Smooth muscle cell (in vitro differentiated cells): ENCODE results near the gene C15orf39. TPM values are rescaled to one million over a fixed set of nuclear protein-coding genes. Genes with fewer than 3 reads are reported as not detected.

ENCODE experiments used
- DNase-seq: peaks from one replicate; lab custom pipeline; 2025; ENCODE audit not compliant: unreplicated experiment; lab: John Stamatoyannopoulos, UW
- H2AFZ ChIP-seq: fragments of 200-600 bp; sonication (generic); 2 replicates; pipeline ENCODE4 v1.6.0; 2016; ENCODE audit warnings: antibody characterized with exemption, low read depth, mild to moderate bottlenecking
- H3F3A ChIP-seq: fragments of 200-600 bp; sonication (generic); 2 replicates; pipeline ENCODE4 v1.6.0; 2017; ENCODE audit warnings: antibody characterized with exemption, low read depth
- H3K27ac ChIP-seq: fragments of 200-600 bp; sonication (generic); 2 replicates; pipeline ENCODE4 v1.5.1; 2016; ENCODE audit warnings: low read depth, mild to moderate bottlenecking
- H3K27me3 ChIP-seq: fragments of 200-600 bp; sonication (generic); 2 replicates; pipeline ENCODE4 v1.6.1; 2016; ENCODE audit warnings: low read depth, mild to moderate bottlenecking
- H3K36me3 ChIP-seq: fragments of 200-600 bp; sonication (generic); 2 replicates; pipeline ENCODE4 v1.5.1; 2016; ENCODE audit warnings: low read depth
- H3K4me1 ChIP-seq: fragments of 200-600 bp; sonication (generic); 2 replicates; pipeline ENCODE4 v1.5.1; 2016; ENCODE audit warnings: low read depth
- H3K4me2 ChIP-seq: fragments of 200-600 bp; sonication (generic); 2 replicates; pipeline ENCODE4 v1.6.0; 2016; ENCODE audit warnings: mild to moderate bottlenecking
- H3K4me3 ChIP-seq: fragments of 200-600 bp; sonication (generic); 2 replicates; pipeline ENCODE4 v1.5.1; 2016; ENCODE audit warnings: mild to moderate bottlenecking
- H3K79me2 ChIP-seq: fragments of 200-600 bp; sonication (generic); 2 replicates; pipeline ENCODE4 v1.6.0; 2016; ENCODE audit warnings: low read depth, mild to moderate bottlenecking
- H3K9ac ChIP-seq: fragments of 200-600 bp; sonication (generic); 2 replicates; pipeline ENCODE4 v1.6.0; 2016; ENCODE audit warnings: low read depth
- H3K9me3 ChIP-seq: fragments of 200-600 bp; sonication (generic); replicated peaks from 2 replicates; pipeline ENCODE4 v1.5.1; 2016; ENCODE audit warnings: low read depth
- H4K20me1 ChIP-seq: fragments of 200-600 bp; sonication (generic); 2 replicates; pipeline ENCODE4 v1.6.0; 2016; ENCODE audit warnings: low read depth
- WGBS: methylation state at CpG from one replicate; pipeline ENCODE4 v1.1.7; 2016; ENCODE audit warnings: low lambda C conversion rate; 5-methylcytosine and 5-hydroxymethylcytosine counted together
- polyA plus RNA-seq: library from polyadenylated mRNA; unstranded; fragments of >200 nt; fragmentation: Nextera tagmentation; extraction: Ambion mirVana; gene quantifications from 2 replicates; pipeline ENCODE4 v1.2.1, GENCODE V29; 2016
- total RNA-seq: library from RNA; depleted of rRNA; stranded (reverse); fragments of >200 nt; gene quantifications from 2 replicates; pipeline ENCODE4 v1.2.3, GENCODE V29; 2014
- TF ChIP-seq, protein P1 (sequence below): fragments of 200-600 bp; sonication (generic); IDR thresholded peaks from 2 replicates; pipeline ENCODE4 v1.5.1; 2017; ENCODE audit warnings: borderline replicate concordance, mild to moderate bottlenecking, antibody characterized with exemption; ENCODE audit not compliant: insufficient read depth, poor library complexity, severe bottlenecking

C15orf39 gene
- total and polyA plus RNA-seq, 2 experiments from 2014 or later = 8.4 to 9.3 TPM

DNA sequence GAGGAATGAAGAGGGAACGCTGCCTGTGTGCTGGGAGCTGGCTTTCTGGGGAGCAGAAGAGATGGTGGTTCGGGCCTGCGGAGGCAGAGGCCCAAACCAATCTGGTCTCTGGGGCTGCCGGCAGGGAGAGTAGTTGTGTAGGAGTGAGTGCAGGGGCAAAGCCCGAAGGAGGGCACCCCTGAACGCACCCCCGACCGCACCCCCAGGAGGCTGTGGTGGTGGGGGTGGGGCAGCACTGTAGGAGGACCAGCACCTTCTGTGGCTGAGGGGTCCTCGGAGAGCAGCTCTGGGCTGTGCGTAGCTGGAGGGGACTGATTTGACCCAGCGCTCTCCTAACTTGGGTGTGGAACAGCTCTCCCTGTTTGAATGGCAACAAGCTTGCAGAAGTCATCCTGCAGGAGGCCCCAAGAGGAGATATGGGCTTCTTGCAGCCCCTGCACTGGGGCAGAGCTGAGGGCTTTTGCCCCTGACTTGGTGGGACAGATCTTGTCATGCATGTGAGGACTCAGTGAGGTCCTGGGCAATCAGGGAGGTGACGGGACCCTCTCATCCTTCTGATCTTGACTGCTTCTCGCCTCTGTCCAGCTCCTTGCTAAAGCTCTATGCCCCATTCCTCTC lies 26.1 kb downstream of the C15orf39 start:
- Histone ChIP-seq H3K27ac (no peak overlapping the region), H3K27me3 (peaks cover 7% of the 10 kb centered on the region), H3K4me2 (no peak overlapping the region), H3K9ac (no peak overlapping the region), H2AFZ (no peak overlapping the region), H4K20me1 (no peaks in the 10 kb centered on the region), H3K79me2 (no peaks in the 10 kb centered on the region), H3F3A (no peaks in the 10 kb centered on the region), H3K36me3 (no peaks in the 10 kb centered on the region), H3K4me3 (no peak overlapping the region), H3K9me3 (no peaks in the 10 kb centered on the region), H3K4me1 (no peaks in the 10 kb centered on the region)
- WGBS = 90% methylated on average over 8 of the region's 13 CpGs
- TF ChIP-seq, protein P1, sequence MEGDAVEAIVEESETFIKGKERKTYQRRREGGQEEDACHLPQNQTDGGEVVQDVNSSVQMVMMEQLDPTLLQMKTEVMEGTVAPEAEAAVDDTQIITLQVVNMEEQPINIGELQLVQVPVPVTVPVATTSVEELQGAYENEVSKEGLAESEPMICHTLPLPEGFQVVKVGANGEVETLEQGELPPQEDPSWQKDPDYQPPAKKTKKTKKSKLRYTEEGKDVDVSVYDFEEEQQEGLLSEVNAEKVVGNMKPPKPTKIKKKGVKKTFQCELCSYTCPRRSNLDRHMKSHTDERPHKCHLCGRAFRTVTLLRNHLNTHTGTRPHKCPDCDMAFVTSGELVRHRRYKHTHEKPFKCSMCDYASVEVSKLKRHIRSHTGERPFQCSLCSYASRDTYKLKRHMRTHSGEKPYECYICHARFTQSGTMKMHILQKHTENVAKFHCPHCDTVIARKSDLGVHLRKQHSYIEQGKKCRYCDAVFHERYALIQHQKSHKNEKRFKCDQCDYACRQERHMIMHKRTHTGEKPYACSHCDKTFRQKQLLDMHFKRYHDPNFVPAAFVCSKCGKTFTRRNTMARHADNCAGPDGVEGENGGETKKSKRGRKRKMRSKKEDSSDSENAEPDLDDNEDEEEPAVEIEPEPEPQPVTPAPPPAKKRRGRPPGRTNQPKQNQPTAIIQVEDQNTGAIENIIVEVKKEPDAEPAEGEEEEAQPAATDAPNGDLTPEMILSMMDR = no peak
- DNase-seq = no peak

DNA sequence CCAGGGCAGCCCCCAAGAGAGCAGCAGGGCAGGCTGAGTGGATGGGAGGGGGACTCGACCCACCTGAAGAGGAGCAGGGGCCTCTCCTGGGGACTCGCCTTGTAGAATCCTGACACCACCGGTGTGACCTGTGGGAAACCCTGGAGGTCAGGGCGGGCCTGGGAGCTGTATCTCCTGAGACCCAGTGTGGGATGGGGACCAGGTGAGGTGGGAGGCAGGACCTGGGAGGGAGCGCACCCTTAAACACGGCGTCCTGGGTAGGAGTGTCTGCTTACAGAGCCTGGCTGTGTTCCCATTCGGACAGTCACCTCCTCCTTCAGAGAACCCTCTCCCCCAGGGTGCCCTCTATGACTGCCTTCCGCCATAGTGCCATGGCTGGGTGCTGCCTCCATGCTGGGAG lies 27.1 kb downstream of the C15orf39 start:
- Histone ChIP-seq H3K4me2 (no peak overlapping the region), H3K4me1 (no peaks in the 10 kb centered on the region), H3F3A (no peaks in the 10 kb centered on the region), H3K9me3 (no peaks in the 10 kb centered on the region), H3K4me3 (no peak overlapping the region), H2AFZ (no peak overlapping the region), H4K20me1 (no peaks in the 10 kb centered on the region), H3K79me2 (no peaks in the 10 kb centered on the region), H3K36me3 (no peaks in the 10 kb centered on the region), H3K27ac (no peak overlapping the region), H3K9ac (no peak overlapping the region), H3K27me3 (peaks cover 12% of the 10 kb centered on the region)
- no peak for DNase-seq
- 92% methylated on average over 9 of the region's 9 CpGs for WGBS
- TF ChIP-seq, protein P1 = no peak

DNA sequence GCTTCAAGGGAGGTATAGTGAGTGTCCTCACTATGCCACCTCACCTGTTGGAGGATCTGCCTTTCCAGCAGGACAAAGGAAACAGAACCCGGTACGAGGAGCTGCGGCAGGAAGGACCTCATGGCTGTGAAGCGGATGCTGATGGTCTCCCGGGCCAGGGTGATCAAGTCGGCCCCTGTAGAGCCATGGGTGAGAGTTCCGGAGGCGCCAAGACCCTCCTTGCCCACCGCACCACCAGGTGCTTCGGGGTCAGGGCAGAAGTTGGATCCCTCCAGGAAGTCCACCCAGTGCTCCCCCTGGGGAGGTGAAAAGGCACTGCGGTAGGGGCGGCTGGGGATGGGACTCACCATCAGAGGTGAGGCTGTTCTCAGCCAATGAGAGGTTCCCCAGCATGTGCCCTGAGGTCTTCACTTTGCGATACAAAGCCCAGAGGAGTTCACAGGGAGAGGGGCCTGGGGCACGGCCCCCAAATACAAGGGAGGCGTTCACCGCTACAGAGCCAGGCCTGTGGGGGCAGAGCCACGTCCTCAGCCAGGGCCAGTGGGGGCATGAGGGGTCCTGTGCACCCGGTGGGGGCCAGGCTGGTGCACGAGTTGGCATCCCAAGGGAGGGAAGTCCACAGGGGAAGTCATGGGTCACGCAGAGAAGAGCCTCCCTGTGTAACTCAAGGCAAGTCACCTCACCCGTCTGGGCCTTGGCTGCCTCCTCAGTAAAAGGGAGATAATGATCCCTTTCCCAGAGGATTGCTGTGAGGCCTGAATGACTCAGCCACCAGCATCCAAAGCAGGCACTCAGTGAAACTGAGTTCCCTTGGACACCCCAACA lies 27.7 kb downstream of the C15orf39 start:
- no peak overlapping the region for H3K9ac ChIP-seq
- H3K9me3 ChIP-seq = no peaks in the 10 kb centered on the region
- H3K27ac ChIP-seq = no peak overlapping the region
- H3K27me3 ChIP-seq = peaks cover 8% of the 10 kb centered on the region
- TF ChIP-seq, protein P1 = no peak
- H3K36me3 ChIP-seq = no peaks in the 10 kb centered on the region
- no peaks in the 10 kb centered on the region for H3K79me2 ChIP-seq
- H4K20me1 ChIP-seq = no peaks in the 10 kb centered on the region
- H2AFZ ChIP-seq = no peak overlapping the region
- no peak overlapping the region for H3K4me3 ChIP-seq
- no peaks in the 10 kb centered on the region for H3F3A ChIP-seq
- no peak for DNase-seq
- H3K4me2 ChIP-seq = no peak overlapping the region
- no peaks in the 10 kb centered on the region for H3K4me1 ChIP-seq
- WGBS = 87% methylated on average over 20 of the region's 21 CpGs
